T-cell (primary cell): ENCODE data around the gene REN. TPM values are rescaled to one million over a fixed set of nuclear protein-coding genes. Genes with fewer than 3 reads are reported as not detected.

ENCODE experiments used
- ATAC-seq, 4 experiments: fragments of 200-7000 bp in 3 of 4; fragments of 150-1000 bp in 1 of 4; cut with Tn5 transposase; replicated peaks in 1 of 4; 1 replicate in 3 of 4; 2 replicates in 1 of 4; pipeline ENCODE4 v1.10.0; 2021; ENCODE audit warnings: moderate library complexity in 3 of 4, mild to moderate bottlenecking in 2 of 4, moderate number of reproducible peaks in 1 of 4
- CTCF ChIA-PET, 2 donors: fragments of 300-600 bp; sonication (Branson Sonifier 250); formaldehyde crosslinking; loops; one replicate each; lab custom pipeline; 2022; ENCODE audit warnings: antibody characterized with exemption in 2 of 2; lab: Charles Lee
- POLR2A ChIA-PET, 2 donors: fragments of 300-600 bp; sonication (Branson Sonifier 250); formaldehyde crosslinking; loops; one replicate each; lab custom pipeline; 2022; ENCODE audit warnings: antibody characterized with exemption in 2 of 2; lab: Charles Lee
- DNase-seq, 35 experiments: peaks; one replicate each; pipeline versions ENCODE4 v3.0.0 to v3.0.0-alpha.2; 2013 to 2023
- H3K27ac ChIP-seq: one replicate; pipeline ENCODE4 v1.5.1; 2013; ENCODE audit warnings: low read length
- H3K27me3 ChIP-seq, 2 experiments: replicated peaks in 1 of 2; 1 replicate in 1 of 2; 2 replicates in 1 of 2; pipeline versions ENCODE4 v1.6.1 to v1.7.0; 2013; ENCODE audit warnings: low read length in 1 of 2, mixed read lengths in 1 of 2; ENCODE audit not compliant: control insufficient read depth in 2 of 2, insufficient read depth in 2 of 2; ENCODE audit errors: extremely low read depth in 1 of 2
- H3K36me3 ChIP-seq, 2 donors: 1 replicate in 1 of 2; 2 replicates in 1 of 2; pipeline versions ENCODE4 v1.6.1 to v1.7.0; 2013; ENCODE audit warnings: low read length in 1 of 2; ENCODE audit not compliant: control insufficient read depth in 2 of 2, insufficient read depth in 1 of 2; ENCODE audit errors: extremely low read depth in 1 of 2
- H3K4me1 ChIP-seq, 2 experiments: 1 replicate in 1 of 2; 2 replicates in 1 of 2; pipeline versions ENCODE4 v1.6.1 to v1.7.0; 2013; ENCODE audit warnings: low read length in 2 of 2, mixed read lengths in 1 of 2; ENCODE audit not compliant: insufficient read depth in 2 of 2, control insufficient read depth in 1 of 2; ENCODE audit errors: extremely low read depth in 1 of 2
- H3K4me3 ChIP-seq, 2 donors: 1 replicate in 1 of 2; 2 replicates in 1 of 2; pipeline versions ENCODE4 v1.5.1 to v1.7.0; 2013; ENCODE audit warnings: mild to moderate bottlenecking in 2 of 2, low read length in 1 of 2, moderate library complexity in 1 of 2; ENCODE audit not compliant: control insufficient read depth in 1 of 2; ENCODE audit errors: extremely low read depth in 1 of 2
- H3K9me3 ChIP-seq: 2 replicates; pipeline ENCODE4 v1.7.0; 2013
- H3K27ac Mint-ChIP-seq, 2 donors: one replicate each; pipeline ENCODE4 v1.8.0; 2020 to 2021; ENCODE audit warnings: mild to moderate bottlenecking in 2 of 2, mixed read lengths in 2 of 2
- H3K27me3 Mint-ChIP-seq, 2 donors: one replicate each; pipeline ENCODE4 v1.8.0; 2021 to 2022; ENCODE audit warnings: mixed read lengths in 2 of 2
- H3K36me3 Mint-ChIP-seq: one replicate; pipeline ENCODE4 v1.8.0; 2021; ENCODE audit warnings: mixed read lengths
- H3K4me1 Mint-ChIP-seq, 3 donors: one replicate each; pipeline ENCODE4 v1.8.0; 2020 to 2022; ENCODE audit warnings: mixed read lengths in 3 of 3, mild to moderate bottlenecking in 1 of 3
- H3K4me3 Mint-ChIP-seq, 3 donors: one replicate each; pipeline ENCODE4 v1.8.0; 2020 to 2022; ENCODE audit warnings: mild to moderate bottlenecking in 3 of 3, mixed read lengths in 3 of 3, moderate library complexity in 3 of 3
- H3K9me3 Mint-ChIP-seq, 3 donors: one replicate each; pipeline ENCODE4 v1.8.0; 2020 to 2022; ENCODE audit warnings: mixed read lengths in 3 of 3
- WGBS: methylation state at CpG from one replicate; pipeline ENCODE4 v1.1.5; 2013; ENCODE audit warnings: missing lambda C conversion rate; ENCODE audit not compliant: insufficient coverage; 5-methylcytosine and 5-hydroxymethylcytosine counted together
- total RNA-seq, 35 experiments: library from RNA in 6 of 35; stranded (reverse) in 6 of 35; fragments of 120-200 nt in 1 of 35; gene quantifications; one replicate each; pipeline versions ENCODE4 v1.2.1 to v1.2.4 and lab custom pipeline; 2013 to 2026

Gene REN
- total RNA-seq, 5 donors from 2014 or later (not counting 1 experiment from before 2014, with no cell fraction given), result not detected

- H3K4me1 Mint-ChIP-seq, result peaks cover 15 to 33% (median 16%) of the 10 kb centered on the region in 3 donors
- no peak overlapping the region for H3K27ac Mint-ChIP-seq
- Histone ChIP-seq H3K27me3 (peaks cover 0 to 67% of the 10 kb centered on the region in 2 experiments), H3K36me3 (no peaks in the 10 kb centered on the region), H3K4me1 (peaks cover 0 to 29% of the 10 kb centered on the region in 2 experiments), H3K27ac (no peak overlapping the region), H3K9me3 (no peaks in the 10 kb centered on the region), H3K4me3 (no peak overlapping the region)
- H3K36me3 Mint-ChIP-seq, result no peaks in the 10 kb centered on the region
- DNase-seq, result no peak
- ChIA-PET CTCF (no interaction called here), POLR2A (no interaction called here)
- no peak overlapping the region for H3K4me3 Mint-ChIP-seq
- no peaks in the 10 kb centered on the region for H3K9me3 Mint-ChIP-seq
- peaks cover 23 to 51% of the 10 kb centered on the region in 2 donors for H3K27me3 Mint-ChIP-seq
- no peak for ATAC-seq
- 66% methylated on average over 3 of the region's 3 CpGs for WGBS
Observed at GRCh38 chr1:204192589-204193352, 26.6 kb upstream of the REN start.

GRCh38 chr1:204192046-204192445 lies 25.9 kb upstream of the REN start:
- 86% methylated on average over 2 of the region's 2 CpGs for WGBS
- peaks cover 30 to 58% of the 10 kb centered on the region in 2 donors for H3K27me3 Mint-ChIP-seq
- Histone ChIP-seq H3K4me1 (peaks cover 0 to 30% of the 10 kb centered on the region in 2 experiments), H3K27ac (no peak overlapping the region), H3K27me3 (peaks cover 0 to 69% of the 10 kb centered on the region in 2 experiments), H3K4me3 (no peak overlapping the region), H3K9me3 (no peaks in the 10 kb centered on the region), H3K36me3 (no peaks in the 10 kb centered on the region)
- DNase-seq (no peak), ATAC-seq (no peak)
- ChIA-PET POLR2A (no interaction called here), CTCF (no interaction called here)
- H3K9me3 Mint-ChIP-seq, result no peaks in the 10 kb centered on the region
- no peaks in the 10 kb centered on the region for H3K36me3 Mint-ChIP-seq
- no peak overlapping the region for H3K4me3 Mint-ChIP-seq
- peaks cover 15 to 33% (median 16%) of the 10 kb centered on the region in 3 donors for H3K4me1 Mint-ChIP-seq
- H3K27ac Mint-ChIP-seq, result no peak overlapping the region

GRCh38 chr1:204191456-204191855 lies 25.3 kb upstream of the REN start:
- no peaks in the 10 kb centered on the region for H3K36me3 Mint-ChIP-seq
- Histone ChIP-seq H3K9me3 (no peaks in the 10 kb centered on the region), H3K27ac (no peak overlapping the region), H3K4me1 (peaks cover 0 to 30% of the 10 kb centered on the region in 2 experiments), H3K36me3 (no peaks in the 10 kb centered on the region), H3K4me3 (no peak overlapping the region), H3K27me3 (peaks cover 0 to 68% of the 10 kb centered on the region in 2 experiments)
- ChIA-PET POLR2A (interaction anchor here in 1 of 2 donors (0.6 kb wide), 1 partner anchor 123 kb away, joined by 4 read pairs; no protein-coding TSS in a partner anchor), CTCF (no interaction called here)
- H3K4me1 Mint-ChIP-seq, result peaks cover 15 to 33% (median 16%) of the 10 kb centered on the region in 3 donors
- H3K4me3 Mint-ChIP-seq, result peak overlapping the region in 1 of 3 donors; percentile 57
- H3K9me3 Mint-ChIP-seq, result no peaks in the 10 kb centered on the region
- DNase-seq (no peak), ATAC-seq (no peak)
- H3K27me3 Mint-ChIP-seq, result peaks cover 34 to 62% of the 10 kb centered on the region in 2 donors
- H3K27ac Mint-ChIP-seq, result no peak overlapping the region
- 93% methylated on average over 3 of the region's 7 CpGs for WGBS

- peaks cover 34 to 68% of the 10 kb centered on the region in 2 donors for H3K27me3 Mint-ChIP-seq
- no peaks in the 10 kb centered on the region for H3K9me3 Mint-ChIP-seq
- peaks cover 0 to 30% of the 10 kb centered on the region in 2 experiments for H3K4me1 ChIP-seq
- peaks cover 15 to 33% (median 16%) of the 10 kb centered on the region in 3 donors for H3K4me1 Mint-ChIP-seq
- ATAC-seq (peak; percentile 27 to 71 (median 44)), DNase-seq (peak in 20 of 35 experiments; percentile 1 to 57 (median 15))
- H3K9me3 ChIP-seq, result no peaks in the 10 kb centered on the region
- H3K27ac Mint-ChIP-seq, result no peak overlapping the region
- H3K4me3 ChIP-seq, result no peak overlapping the region
- peaks cover 0 to 72% of the 10 kb centered on the region in 2 experiments for H3K27me3 ChIP-seq
- H3K4me3 Mint-ChIP-seq, result peak overlapping the region in 1 of 3 donors; percentile 57
- ChIA-PET CTCF (interaction anchor here (0.9 to 1.6 kb wide), 2 partner anchors 29 to 61 kb away, joined by 3 read pairs; no protein-coding TSS in a partner anchor), POLR2A (interaction anchor here in 1 of 2 donors (0.6 kb wide), 1 partner anchor 38 kb away, joined by 3 read pairs; the partner anchor contains the start of gene ETNK2)
- 5% methylated on average over 25 of the region's 44 CpGs for WGBS
- H3K27ac ChIP-seq, result no peak overlapping the region
- no peaks in the 10 kb centered on the region for H3K36me3 Mint-ChIP-seq
- H3K36me3 ChIP-seq, result no peaks in the 10 kb centered on the region
Observed at GRCh38 chr1:204190212-204191211, 24.4 kb upstream of the REN start.

GRCh38 chr1:204188959-204189639 lies 23.0 kb upstream of the REN start:
- Mint-ChIP-seq H3K36me3 (no peaks in the 10 kb centered on the region), H3K4me3 (peak overlapping the region in 1 of 3 donors; percentile 25), H3K4me1 (peaks cover 5 to 23% (median 11%) of the 10 kb centered on the region in 3 donors), H3K9me3 (no peaks in the 10 kb centered on the region), H3K27ac (no peak overlapping the region), H3K27me3 (peaks cover 34 to 68% of the 10 kb centered on the region in 2 donors)
- peak in 1 of 4 experiments; percentile 67 for ATAC-seq
- ChIA-PET CTCF (interaction anchor here in 1 of 2 donors (1.2 to 1.6 kb wide), 3 partner anchors 9 to 60 kb away, joined by 3 to 6 read pairs (median 6); no protein-coding TSS in a partner anchor), POLR2A (no interaction called here)
- Histone ChIP-seq H3K27me3 (peaks cover 0 to 63% of the 10 kb centered on the region in 2 experiments), H3K4me1 (peaks cover 0 to 24% of the 10 kb centered on the region in 2 experiments), H3K36me3 (no peaks in the 10 kb centered on the region), H3K9me3 (no peaks in the 10 kb centered on the region), H3K4me3 (no peak overlapping the region), H3K27ac (no peak overlapping the region)
- DNase-seq, result peak in 3 of 35 experiments; percentile 8 to 50 (median 12)
- 78% methylated on average over 6 of the region's 11 CpGs for WGBS
